ENCODE results near the gene VASP.

VASP gene

DNA sequence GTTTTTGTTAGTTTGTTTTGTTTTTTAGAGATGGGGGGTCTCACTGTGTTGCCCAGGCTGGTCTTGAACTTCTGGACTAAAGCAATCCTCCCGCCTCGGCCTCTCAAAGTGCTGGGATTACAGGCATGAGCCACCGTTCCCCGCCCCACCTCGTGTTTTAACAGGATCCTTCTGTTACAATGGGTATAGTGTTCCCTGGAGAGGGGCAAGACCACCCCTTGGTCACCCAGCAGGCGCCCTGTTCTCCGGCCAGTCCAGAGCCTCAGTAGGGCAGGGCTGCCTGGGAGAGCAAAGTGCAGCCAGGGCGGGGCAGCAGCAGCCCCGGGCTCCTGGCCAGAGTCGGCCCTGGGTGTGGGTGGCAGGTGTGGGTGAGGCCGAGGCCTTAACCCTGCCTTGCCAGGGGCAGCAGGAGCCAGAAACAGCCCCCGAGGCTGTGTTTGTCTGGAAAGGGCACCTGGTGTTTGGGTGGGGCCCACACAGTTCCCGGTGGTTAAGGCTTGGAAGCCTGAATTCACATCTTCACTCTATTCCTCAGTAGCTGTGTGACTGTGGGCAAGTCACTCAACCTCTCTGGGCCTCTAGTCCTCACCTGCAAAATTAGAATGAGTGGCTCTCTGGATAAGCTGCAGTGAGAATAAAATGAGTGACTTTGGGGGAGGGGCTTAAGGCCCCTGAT lies 7.2 kb downstream of the VASP start:
- no peak for DNase-seq (ENCODE audit: low spot score)
- no peak for FAIRE-seq

DNA sequence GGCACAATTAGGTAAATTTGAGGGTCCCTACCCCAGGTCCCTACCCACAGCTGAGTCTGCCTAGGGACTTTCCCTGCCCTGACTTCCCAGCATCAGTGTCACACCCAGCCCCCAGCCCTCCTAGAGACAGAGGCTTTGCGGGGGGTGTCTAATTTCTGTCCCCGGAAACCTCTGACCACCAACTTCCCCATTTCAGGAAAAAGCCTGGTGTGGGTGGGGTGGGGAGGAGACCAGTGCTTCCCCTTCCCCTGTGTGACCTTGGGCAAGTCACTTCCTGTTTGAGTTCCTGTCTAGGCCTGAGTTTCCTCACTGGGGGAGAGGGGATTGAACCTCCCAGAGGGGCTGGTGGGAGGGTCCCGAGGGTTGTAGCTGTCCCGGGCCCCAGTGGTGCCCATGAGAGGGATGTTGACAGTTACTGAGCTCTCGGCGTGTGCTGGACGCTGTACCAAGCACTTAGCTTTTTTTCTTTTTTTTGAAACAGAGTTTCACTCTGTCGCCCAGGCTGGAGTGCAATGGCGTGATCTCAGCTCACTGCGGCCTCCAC lies 7.9 kb downstream of the VASP start:
- DNase-seq (ENCODE audit: low spot score) (no peak), FAIRE-seq (no peak)

DNA sequence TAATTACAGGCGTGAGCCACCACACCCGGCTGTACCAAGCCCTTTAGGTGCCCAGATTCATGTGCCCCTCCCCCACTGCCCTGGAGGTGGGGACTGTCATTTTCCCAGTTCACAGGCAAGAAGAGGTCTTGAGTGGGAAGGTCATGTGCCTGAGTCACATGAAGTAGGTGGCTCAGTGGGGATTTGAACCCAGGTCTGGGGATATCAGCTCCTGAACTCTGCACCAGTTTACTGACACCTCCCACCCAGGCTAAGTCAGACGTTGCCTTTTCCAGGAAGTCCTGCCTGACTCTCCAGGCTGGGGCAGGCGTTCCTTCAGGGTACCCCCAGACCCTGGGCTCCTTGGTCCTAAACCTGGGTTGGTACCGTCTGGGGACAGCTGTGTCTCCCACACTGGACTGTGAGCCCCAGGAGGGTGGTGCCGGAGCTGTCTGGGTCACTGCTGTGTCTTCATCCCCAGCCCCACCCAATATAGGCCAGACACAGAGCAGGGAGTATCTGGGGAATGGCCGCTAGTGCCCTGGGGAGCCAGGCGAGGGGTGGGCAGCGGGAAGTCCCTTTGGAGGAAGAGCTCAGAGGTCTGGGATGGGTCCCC lies 8.6 kb downstream of the VASP start:
- FAIRE-seq (no peak), DNase-seq (ENCODE audit: low spot score) (no peak)

DNA sequence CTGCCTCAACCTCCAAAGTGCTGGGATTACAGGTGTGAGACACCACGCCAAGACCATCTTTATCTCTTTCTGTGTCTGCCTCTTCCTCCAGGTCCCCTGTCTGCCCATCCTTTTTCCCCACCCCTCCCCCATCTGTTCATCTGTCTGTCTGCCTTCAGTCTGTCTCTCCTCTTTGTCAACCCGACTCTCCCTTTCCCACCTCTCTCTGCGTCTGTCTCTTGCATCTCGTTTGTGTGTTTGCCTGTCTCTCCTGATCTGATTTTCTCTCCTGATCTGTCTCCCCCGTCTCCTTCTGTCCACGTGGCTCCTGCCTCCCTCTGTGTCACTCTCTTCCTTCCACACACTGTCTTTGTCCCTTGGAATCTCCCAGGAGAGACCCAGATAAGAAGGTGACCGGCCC lies 10.0 kb downstream of the VASP start:
- FAIRE-seq, result no peak
- DNase-seq (ENCODE audit: low spot score), result no peak

DNA sequence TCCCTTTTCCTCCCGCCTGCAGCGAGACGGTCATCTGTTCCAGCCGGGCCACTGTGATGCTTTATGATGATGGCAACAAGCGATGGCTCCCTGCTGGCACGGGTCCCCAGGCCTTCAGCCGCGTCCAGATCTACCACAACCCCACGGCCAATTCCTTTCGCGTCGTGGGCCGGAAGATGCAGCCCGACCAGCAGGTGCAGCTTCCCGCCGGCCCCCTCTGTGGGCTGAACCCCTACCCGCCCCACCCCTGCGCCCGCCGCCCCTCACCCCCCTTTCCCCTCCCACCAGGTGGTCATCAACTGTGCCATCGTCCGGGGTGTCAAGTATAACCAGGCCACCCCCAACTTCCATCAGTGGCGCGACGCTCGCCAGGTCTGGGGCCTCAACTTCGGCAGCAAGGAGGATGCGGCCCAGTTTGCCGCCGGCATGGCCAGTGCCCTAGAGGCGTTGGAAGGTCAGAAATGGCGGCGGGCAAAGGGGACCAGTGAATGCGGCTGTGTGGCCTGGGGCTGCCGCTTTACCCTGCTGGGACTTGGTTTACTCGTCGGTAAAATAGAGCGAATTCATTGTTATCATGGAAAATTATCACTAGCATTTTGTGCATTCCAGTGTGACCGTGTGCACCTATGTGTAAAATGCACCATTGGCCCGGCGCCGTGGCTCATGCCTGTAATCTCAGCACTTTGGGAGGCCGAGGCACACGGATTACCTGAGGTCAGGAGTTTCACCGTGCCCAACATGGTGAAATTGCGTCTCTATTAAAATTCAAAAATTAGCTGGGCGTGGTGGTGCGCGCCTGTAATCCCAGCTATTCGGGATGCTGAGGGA lies 10.6 kb downstream of the VASP start:
- no peak for FAIRE-seq
- DNase-seq (ENCODE audit: low spot score), result no peak

DNA sequence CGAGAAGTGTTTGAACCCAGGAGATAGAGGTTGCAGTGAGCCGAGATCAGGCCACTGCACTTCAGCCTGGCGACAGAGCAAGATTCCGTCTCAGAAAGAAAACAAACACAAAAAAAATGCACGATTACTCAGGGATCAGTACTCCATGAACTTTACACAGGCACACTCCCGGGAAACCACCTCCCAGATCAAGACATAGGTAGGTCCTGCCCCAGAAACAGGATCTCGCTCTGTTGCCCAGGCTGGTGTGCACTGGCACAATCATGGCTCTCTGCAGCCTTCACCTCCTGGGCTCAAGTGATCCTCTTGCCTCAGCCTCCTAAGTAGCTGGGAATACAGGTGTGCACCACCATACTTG lies 11.2 kb downstream of the VASP start:
- FAIRE-seq, result no peak
- DNase-seq (ENCODE audit: low spot score), result no peak

DNA sequence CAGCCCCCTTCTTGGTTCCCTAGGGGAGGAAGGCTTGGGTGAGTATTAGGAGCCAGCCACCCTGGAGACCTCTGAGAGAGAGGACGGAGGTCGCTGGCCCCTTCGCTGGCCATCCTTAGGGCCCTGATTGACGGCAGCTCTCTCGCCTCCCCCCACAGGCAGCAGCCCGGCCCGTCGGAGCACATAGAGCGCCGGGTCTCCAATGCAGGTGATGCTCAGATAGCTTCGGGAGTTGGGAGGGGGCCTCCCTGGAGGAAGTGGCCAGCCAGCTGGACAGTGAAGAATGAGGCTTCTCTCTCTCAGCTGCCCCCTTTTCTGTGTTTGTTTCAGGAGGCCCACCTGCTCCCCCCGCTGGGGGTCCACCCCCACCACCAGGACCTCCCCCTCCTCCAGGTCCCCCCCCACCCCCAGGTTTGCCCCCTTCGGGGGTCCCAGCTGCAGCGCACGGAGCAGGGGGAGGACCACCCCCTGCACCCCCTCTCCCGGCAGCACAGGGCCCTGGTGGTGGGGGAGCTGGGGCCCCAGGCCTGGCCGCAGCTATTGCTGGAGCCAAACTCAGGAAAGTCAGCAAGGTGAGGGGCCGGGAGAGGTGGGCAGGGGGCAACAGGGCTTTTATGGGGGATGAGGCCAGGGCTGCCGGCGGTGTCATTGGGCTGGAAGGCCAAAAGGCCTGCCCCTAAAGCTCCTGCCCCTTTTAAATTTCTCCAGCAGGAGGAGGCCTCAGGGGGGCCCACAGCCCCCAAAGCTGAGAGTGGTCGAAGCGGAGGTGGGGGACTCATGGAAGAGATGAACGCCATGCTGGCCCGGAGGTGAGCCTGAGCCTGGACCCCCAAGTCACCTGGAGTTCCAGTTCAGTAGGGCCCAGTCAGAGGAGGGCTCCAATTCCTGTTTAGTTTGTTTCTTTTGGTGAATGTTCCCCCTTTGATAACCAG lies 15.0 kb downstream of the VASP start:
- DNase-seq (ENCODE audit: low spot score) (no peak), FAIRE-seq (no peak)

DNA sequence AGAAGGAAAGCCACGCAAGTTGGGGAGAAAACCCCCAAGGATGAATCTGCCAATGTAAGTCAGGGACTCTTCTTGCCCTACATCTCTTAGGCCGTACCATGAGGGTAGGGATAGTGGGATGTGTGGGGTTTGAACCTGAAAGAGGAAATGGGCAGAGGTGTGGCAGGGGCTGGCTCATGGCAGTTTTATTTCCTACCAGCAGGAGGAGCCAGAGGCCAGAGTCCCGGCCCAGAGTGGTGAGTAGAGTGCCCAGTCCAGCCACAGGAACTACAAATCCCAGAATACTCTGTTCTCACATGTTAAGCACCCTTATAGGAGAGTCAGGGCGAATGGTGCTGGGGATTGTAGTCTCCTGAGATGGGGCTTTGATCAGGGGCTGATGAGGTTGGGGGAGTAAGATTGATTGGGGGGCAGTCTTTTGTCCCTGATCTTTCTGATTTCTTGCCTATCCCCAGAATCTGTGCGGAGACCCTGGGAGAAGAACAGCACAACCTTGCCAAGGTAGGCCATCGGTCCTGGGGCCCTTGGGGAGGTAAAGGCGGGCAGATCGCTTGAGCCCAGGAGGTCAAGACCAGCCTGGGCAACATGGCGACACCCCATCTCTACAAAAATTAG lies 16.5 kb downstream of the VASP start:
- DNase-seq (ENCODE audit: low spot score), result peak; percentile 72
- peak; percentile 52 for FAIRE-seq

DNA sequence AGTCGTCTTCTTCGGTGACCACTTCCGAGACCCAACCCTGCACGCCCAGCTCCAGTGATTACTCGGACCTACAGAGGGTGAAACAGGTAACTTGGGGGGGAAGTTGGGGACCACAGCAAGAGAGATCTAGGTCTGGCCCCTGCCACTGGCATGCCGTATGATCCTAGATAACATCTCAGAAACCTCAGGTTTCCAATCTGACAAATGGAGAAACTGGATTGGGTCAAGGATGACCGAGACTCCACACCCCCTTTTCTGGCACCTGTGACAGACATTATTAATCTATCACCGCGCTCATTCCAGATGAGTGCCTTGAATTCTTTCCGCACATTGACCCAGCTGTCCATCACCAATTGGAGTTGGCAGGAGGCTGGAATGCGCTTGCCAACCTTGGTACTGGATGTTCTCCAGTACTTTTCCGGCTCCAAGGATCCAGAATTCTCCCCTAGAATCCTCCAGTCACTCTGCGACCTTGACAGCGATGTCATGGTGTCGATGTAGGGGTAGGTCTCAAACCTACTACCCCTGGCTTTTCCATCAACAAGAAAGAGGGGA lies 17.4 kb downstream of the VASP start:
- FAIRE-seq (no peak), DNase-seq (ENCODE audit: low spot score) (no peak)

DNA sequence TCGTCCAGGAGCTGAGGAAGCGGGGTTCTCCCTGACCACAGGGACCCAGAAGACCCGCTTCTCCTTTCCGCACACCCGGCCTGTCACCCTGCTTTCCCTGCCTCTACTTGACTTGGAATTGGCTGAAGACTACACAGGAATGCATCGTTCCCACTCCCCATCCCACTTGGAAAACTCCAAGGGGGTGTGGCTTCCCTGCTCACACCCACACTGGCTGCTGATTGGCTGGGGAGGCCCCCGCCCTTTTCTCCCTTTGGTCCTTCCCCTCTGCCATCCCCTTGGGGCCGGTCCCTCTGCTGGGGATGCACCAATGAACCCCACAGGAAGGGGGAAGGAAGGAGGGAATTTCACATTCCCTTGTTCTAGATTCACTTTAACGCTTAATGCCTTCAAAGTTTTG lies 18.9 kb downstream of the VASP start:
- no peak for FAIRE-seq
- DNase-seq (ENCODE audit: low spot score), result no peak

DNA sequence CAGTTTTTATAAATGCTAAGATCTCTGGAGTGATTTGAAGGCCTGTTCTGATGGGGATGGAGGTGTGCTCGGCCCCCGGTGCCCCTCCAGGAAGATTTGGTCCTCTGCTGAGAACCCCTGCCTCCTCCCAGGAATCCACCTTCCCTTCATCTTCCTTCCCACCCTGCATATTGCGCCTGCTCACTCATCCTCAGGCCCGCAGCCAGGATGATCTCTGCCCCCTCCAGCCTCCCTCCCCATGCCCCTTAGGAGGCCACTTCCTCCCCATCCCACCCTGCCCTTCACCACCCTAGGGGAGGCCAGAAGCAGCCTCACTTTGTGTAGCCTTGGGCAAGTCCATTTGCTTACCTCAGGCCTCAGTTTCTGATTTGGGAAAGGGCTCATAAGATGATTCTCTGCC lies 19.7 kb downstream of the VASP start:
- DNase-seq (ENCODE audit: low spot score) (no peak), FAIRE-seq (no peak)

DNA sequence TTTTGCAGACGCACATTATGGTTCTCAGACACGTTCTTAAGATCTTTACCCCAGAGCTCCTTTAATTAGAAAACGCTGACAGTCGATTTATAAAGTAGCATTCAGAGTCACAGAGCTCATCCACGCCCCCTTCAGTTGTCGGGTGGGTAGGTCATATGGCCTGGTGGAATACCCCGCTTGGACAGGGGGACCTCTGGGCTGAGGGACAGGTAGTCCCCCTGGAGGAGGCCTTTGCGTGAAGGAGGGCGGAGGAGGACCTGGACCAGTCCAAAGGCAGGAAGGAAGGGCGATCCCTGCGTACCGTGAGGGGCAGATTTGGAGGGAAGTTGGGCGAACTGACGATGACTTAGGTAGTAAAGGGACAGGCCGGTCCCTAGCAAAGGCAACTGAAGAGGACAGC lies 20.5 kb downstream of the VASP start:
- FAIRE-seq (no peak), DNase-seq (ENCODE audit: low spot score) (no peak)

DNA sequence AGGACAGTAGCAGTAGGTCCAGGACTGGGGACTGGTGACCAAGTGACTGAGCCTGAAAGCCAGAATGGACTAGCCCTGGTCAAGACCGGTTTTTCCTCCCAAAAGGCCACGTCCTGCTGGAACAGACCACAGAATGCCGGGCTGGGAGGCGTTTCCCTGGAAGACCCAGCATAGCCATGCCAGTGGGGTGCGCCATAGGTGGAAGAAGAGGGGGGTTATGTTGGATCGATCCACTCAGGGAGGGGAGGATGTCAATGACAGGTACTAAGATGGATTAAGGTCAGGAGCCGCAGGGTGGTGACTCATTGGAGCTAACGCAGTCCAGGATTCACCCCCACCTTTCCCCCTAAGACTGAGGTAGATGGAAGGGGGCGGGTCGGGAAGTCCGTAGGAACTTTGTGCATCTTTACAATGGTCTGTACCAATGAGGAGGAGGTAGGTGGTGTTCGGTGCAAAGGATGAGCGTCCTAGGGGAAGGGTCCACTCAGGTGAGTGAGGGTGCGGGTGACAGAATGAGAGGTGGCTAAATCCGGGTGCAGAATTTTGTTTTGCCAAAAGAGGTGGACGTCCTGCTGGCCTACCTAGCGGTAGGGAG lies 21.0 kb downstream of the VASP start:
- FAIRE-seq (no peak), DNase-seq (ENCODE audit: low spot score) (peak; percentile 17)

DNA sequence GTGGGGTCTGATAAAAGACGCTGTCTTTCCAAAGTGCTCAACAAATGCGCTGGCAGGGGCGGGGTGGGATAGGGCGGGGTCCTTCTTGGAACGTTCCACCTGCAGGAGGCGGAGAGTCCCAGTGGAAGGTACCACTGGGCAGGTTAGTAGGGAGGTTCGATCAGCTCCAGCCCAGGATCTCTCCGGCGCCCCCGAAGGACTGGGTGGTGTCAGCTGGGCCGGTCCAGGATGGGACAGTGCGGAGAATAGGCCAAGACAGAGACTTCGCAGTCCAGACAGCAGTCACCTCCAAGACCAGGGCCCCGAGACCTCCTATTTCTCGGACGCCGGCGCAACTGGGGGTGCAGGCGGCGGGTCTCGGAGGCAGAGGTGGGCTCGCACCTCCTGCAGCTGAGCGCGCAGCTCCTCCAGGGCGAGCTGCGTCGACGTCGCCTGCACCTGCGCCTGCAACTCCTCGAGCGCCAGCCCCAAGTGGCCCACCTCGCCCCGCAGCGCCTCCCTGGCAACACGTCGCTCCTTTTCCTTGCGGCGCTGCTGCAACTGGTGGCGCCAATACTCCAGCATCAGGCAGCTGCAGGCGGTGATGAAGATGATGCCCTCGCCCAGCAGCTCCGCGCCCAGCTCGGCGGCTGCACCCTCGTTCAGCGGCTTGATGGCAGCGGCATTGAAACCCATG lies 21.6 kb downstream of the VASP start:
- DNase-seq (ENCODE audit: low spot score), result no peak
- FAIRE-seq, result no peak

DNA sequence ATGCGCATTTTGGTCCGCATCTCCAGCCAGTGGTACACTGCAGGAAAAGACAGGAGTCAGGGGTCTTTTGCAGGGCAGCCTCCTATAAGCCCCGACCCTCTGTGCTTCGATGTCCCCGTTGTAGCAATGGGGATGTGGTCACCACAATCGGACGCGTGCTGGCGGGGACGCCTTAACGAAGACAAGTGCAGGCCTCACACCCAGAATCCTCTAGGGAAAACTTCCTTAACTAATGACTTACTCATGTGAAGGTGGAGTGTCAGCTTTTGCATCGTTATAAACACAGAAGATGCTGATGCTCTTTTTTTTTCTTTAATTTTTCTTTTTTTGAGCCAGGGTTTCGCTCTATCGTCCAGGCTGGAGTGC lies 22.1 kb downstream of the VASP start:
- DNase-seq (ENCODE audit: low spot score), result no peak
- FAIRE-seq, result no peak

DNA sequence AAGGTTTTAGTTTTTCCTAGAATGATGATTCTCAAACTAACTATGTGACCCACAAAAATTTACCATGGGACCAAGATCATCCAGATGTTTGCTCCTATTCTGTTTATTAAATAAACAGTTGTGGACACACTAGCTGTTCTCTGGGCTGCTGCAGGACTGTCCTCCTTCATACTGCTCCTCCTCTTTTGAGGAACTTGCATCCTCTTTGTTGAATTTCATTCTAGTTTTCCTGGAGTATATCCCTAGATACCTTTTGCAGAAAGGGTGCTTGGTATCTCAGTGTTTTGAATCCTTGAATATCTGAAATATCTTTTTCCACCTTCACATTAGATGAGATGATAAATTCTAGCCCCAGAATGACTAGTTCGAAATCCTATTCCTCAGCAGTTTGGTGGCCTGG lies 24.1 kb downstream of the VASP start:
- DNase-seq (ENCODE audit: low spot score), result no peak
- no peak for FAIRE-seq

DNA sequence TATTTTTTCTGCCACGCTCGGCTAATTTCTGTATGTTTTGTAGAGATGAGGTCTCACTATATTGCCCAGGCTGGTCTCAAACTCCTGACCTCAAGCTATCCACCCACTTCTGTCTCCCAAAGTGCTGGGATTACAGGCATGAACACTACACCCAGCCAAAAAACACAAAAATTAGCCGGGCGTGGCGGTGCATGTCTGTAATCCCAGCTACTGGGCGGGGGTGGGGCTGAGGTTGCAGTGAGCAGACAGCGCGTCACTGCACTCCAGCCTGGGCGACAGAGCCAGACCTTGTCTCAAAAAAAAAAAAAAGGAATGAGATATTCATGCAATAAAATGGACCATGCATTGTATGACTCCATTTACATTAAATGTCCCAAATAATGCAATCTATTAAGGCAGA lies 32.2 kb downstream of the VASP start:
- DNase-seq (ENCODE audit: low spot score) (no peak), FAIRE-seq (no peak)

DNA sequence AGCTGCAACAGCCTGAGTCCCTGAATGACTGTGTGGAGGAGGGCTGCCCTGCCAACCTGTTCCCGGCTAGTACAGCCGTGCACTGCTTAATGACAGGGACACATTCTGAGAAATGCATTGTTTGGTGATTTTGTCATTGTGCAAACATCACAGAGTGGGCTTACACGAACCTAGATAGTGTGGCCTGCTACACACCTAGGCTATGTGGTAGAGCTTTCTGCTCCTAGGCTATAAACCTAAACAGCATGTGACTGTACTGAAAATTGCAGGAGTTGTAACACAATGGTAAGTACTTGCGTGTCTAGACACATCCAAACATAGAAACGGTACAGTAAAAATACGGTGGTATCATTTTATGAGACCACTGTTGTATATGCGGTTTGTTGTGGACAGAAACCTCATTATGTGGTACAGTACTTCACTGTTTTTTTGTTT lies 35.0 kb downstream of the VASP start:
- DNase-seq (ENCODE audit: low spot score) (no peak), FAIRE-seq (no peak)

DNA sequence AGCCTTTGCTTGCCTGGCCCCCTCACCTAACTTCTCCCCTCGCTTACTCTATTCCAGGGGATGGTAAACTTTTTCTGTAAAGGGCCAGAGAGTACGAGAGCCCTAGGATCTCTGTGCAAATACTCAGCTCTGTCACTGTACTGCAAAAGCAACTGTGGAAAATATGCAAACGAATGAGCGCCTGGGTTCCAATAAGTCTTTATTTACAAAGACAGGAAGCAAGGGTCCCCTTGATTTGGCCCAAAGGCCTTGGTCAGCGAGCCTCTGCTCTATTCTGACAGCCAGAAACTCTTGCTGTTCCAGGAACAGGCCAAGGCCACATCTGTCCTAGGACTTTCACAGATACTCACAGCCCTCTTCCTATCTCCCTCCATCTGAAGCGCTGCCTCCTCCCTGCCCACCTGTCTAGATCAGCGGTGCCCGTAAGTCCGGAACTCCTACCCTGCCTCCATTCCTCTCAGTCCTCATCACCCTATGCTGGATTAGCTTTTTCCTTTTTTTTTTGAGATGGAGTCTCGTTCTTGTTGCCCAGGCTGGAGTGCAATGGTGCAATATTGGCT lies 40.0 kb downstream of the VASP start:
- no peak for FAIRE-seq

More for the DNA sequence above, 40.0 kb downstream of the VASP start:
- DNase-seq (ENCODE audit: low spot score), result no peak
